Fibroblast of villous mesenchyme (primary cell): Measurements from ENCODE around the gene DRG2. TPM values are rescaled to one million over a fixed set of nuclear protein-coding genes. Genes with fewer than 3 reads are reported as not detected.
A peak's percentile ranks its signal among the peaks of the same experiment; 100 is the strongest.

ENCODE experiments used
- DNase-seq: peaks from one replicate; pipeline ENCODE4 v3.0.0-alpha.2; 2010; ENCODE audit warnings: low read depth
- H3K4me3 ChIP-seq: 2 replicates; pipeline ENCODE4 v1.5.1; 2011; ENCODE audit warnings: low read depth, mild to moderate bottlenecking, low read length
- total RNA-seq: library from RNA; depleted of rRNA; stranded (reverse); fragments of >200 nt; gene quantifications from 2 replicates; pipeline ENCODE4 v1.2.3, GENCODE V29; 2012
- TF ChIP-seq, protein P1 (sequence below): IDR thresholded peaks from 2 replicates; pipeline ENCODE4 v1.5.1; 2012; ENCODE audit warnings: low read depth, mild to moderate bottlenecking, low read length; ENCODE audit not compliant: insufficient read depth

DRG2 gene
- total RNA-seq, 1 donor: 33.2 TPM

DNA sequence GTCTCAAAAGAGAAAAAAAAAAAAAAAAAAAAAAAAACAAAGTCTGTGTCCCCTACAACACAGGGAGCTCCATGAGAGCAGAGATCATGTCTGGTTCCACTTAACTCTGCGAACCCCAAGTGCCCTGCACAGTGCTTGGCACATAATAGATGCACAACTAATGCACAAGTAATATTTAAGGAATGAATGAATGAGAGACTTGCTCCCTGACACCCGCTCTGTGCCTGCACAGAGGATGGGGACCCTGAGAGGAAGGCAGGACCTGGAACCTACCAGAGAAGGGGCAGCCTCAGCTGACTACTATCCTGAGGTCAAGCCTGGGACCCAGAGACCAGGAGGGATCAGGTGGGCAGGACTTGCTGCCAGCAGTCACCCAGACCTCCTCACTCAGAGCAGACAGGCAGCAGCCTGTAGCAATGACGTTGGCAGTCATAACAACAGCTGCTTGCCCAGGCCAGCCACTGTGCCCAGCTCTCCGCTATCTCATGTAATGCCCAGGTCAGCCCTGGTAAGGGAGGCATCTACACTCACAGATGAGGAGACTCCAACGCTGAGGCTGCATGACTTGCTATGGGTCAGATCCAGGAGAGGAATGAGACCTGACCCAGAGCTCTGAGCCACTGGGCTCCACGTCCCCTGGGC, 23.7 kb downstream of the DRG2 start:
- no peak for DNase-seq
- no peak overlapping the region for H3K4me3 ChIP-seq
- TF ChIP-seq, protein P1, sequence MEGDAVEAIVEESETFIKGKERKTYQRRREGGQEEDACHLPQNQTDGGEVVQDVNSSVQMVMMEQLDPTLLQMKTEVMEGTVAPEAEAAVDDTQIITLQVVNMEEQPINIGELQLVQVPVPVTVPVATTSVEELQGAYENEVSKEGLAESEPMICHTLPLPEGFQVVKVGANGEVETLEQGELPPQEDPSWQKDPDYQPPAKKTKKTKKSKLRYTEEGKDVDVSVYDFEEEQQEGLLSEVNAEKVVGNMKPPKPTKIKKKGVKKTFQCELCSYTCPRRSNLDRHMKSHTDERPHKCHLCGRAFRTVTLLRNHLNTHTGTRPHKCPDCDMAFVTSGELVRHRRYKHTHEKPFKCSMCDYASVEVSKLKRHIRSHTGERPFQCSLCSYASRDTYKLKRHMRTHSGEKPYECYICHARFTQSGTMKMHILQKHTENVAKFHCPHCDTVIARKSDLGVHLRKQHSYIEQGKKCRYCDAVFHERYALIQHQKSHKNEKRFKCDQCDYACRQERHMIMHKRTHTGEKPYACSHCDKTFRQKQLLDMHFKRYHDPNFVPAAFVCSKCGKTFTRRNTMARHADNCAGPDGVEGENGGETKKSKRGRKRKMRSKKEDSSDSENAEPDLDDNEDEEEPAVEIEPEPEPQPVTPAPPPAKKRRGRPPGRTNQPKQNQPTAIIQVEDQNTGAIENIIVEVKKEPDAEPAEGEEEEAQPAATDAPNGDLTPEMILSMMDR: no peak

DNA sequence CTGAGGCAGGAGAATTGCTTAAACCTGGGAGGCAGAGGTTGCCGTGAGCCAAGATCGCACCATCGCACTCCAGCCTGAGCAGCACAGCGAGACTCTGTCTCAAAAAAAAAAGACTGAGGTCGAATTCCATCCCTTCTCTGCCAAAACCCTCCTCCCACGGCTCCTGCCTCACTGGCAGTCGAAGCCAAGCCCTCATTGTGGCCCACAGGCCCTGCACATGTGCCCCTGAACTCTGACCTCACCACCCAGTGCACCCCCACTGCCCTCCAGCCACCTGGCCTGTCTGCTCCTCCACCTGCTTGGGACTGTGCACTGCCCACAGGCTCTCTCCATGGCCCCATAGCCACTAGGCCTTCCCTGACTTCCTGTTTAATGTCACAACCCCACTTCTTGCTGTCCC, 27.8 kb downstream of the DRG2 start:
- no peak for DNase-seq

DNA sequence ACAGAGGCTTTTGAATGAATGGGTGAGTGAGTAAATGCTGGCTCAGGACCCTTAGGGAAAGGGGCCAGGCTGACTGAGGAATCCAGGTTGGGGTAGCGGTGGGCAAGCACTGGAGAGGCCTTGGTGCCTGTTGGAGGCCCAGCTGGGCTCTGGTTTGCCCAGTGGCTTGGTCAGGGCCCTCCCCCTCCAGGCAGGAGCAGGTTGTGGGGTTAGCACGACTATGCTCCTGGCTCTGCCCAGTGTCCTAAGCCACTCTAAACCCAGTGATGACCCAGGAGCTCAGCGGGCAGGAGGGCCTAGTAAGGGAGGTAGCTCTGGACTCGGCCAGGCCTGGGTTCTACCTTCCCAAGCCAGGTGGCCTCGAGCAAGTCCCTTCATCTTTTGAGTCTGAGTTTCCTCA, 28.3 kb downstream of the DRG2 start:
- TF ChIP-seq, protein P1: no peak
- DNase-seq: no peak

More for the DNA sequence above, 27.8 kb downstream of the DRG2 start:
- no peak overlapping the region for H3K4me3 ChIP-seq
- TF ChIP-seq, protein P1: no peak

DNA sequence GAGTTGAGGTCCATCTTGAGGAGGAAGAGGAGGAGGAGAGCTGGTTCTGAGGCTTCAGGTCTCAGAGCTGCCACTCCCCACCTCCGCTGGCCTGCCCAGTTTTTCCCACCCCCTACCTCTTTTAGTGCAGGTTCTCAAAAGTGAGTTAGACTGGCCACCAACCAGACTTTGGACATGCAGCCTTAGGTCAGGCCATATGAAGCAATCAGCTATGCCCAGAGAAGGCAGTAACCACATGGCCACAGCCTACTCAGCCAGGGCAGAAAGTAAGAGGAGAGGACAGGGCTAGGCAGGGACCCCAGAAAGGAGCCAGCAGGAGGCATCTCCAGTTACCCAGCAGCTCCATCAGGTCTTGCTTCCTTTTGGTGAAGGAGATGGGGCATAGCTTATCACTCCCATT, 29.8 kb downstream of the DRG2 start:
- DNase-seq: peak; percentile 18
- TF ChIP-seq, protein P1: no peak
- no peak overlapping the region for H3K4me3 ChIP-seq

More for the DNA sequence above, 28.3 kb downstream of the DRG2 start:
- H3K4me3 ChIP-seq: no peak overlapping the region

DNA sequence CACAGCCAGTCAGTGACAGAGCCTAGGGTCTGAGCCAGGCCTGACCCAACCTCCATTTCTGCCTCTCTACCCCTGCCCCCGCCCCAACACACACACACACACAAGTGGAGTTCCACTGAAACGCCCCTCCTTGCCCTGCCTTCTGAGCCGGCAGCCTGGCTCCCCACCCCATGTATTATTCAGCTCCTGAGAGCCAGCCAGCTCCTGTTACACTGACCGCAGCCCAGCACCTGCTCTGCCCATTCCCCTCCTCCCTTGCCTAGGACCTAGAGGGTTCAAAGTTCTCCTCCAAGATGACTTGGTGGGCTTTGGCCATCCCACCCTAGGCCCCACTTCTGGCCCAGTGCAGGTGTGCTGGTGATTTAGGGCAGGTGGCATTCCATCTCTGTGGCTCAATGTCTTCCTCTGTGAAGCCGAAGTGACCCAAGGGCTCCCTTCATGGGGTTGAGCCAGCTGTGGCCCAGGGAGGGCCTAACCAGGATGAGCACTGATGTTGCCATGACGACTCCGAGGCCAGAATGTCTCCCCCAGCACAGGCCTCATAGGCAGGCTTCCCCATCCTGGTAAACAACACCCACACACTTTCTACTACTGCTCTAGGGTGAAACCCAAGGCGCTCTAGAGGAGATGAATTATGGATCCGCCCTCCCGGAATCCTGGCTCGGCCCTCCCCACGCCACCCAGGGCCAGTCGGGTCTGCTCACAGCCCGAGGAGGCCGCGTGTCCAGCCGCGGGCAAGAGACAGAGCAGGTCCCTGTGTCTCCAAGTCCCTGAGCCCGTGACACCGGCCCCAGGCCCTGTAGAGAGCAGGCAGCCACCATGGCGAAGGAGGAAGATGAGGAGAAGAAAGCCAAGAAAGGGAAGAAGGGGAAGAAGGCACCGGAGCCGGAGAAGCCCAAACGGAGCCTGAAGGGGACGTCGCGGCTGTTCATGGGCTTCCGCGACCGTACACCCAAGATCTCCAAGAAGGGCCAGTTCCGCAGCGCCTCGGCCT, 30.5 kb downstream of the DRG2 start:
- DNase-seq: peak; percentile 57
- H3K4me3 ChIP-seq: no peak overlapping the region
- TF ChIP-seq, protein P1: no peak

DNA sequence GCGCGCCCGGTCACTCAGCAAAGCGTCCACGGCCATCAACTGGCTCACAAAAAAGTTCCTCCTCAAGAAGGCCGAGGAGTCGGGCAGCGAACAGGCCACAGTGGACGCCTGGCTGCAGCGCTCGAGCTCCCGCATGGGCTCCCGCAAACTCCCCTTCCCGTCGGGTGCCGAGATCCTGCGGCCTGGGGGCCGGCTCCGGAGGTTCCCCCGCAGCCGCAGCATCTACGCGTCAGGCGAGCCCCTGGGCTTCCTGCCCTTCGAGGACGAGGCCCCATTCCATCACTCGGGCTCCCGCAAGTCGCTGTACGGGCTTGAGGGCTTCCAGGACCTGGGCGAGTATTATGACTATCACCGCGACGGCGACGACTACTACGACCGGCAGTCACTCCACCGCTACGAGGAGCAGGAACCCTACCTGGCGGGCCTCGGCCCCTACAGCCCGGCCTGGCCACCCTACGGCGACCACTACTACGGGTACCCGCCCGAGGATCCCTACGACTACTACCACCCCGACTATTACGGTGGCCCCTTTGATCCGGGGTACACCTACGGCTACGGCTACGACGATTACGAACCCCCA, 31.5 kb downstream of the DRG2 start:
- H3K4me3 ChIP-seq: no peak overlapping the region
- DNase-seq: no peak
- TF ChIP-seq, protein P1: no peak
